A549 (cell line): ENCODE data around the gene SNAPC5. TPM values are rescaled to one million over a fixed set of nuclear protein-coding genes. Genes with fewer than 3 reads are reported as not detected.

Source experiments
- ATAC-seq, 2 experiments: fragments of 200-7000 bp in 1 of 2; fragments of >200 bp in 1 of 2; cut with Nextera tagmentation in 1 of 2; cut with Tn5 transposase in 1 of 2; 3 replicates each; pipeline versions ENCODE4 v1.8.0 to v1.9.1; 2018 to 2020; ENCODE audit warnings: mild to moderate bottlenecking in 1 of 2, moderate library complexity in 1 of 2
- CTCF ChIA-PET: fragments of 300-600 bp; sonication (Branson Sonifier 250); formaldehyde crosslinking; extraction: SDS; loops from one replicate; lab custom pipeline; 2021; ENCODE audit warnings: antibody characterized with exemption, inconsistent platforms; lab: Yijun Ruan, JAX
- POLR2A ChIA-PET: fragments of 350-600 bp; formaldehyde crosslinking; extraction: SDS; loops from one replicate; lab custom pipeline; 2021; ENCODE audit warnings: antibody characterized with exemption, inconsistent platforms; lab: Yijun Ruan, JAX
- DNase-seq, 2 experiments: peaks; one replicate each; pipeline versions ENCODE4 v3.0.0 to v3.0.0-alpha.2; 2011 to 2016; ENCODE audit warnings: low read depth in 1 of 2, low spot score in 1 of 2
- FAIRE-seq: peaks from 2 replicates; lab custom pipeline; 2011; peaks lifted over from hg19 to GRCh38; lab: Jason Lieb, UNC
- H3K27ac ChIP-seq, 2 experiments: fragments of >200 bp; sonication (Bioruptor Twin); formaldehyde crosslinking; 3 replicates each; pipeline ENCODE4 v1.5.1; 2016 to 2017
- H3K4me1 ChIP-seq: fragments of >200 bp; sonication (Bioruptor Twin); formaldehyde crosslinking; 3 replicates; pipeline ENCODE4 v1.6.1; 2016
- H3K4me2 ChIP-seq: fragments of >200 bp; sonication (Bioruptor Twin); formaldehyde crosslinking; 3 replicates; pipeline ENCODE4 v1.6.1; 2016
- H3K4me3 ChIP-seq: fragments of >200 bp; sonication (Bioruptor Twin); formaldehyde crosslinking; 3 replicates; pipeline ENCODE4 v1.5.1; 2016
- H3K9me3 ChIP-seq: fragments of >200 bp; sonication (Bioruptor Twin); formaldehyde crosslinking; 3 replicates; pipeline ENCODE4 v1.6.1; 2016
- BHLHE40 ChIP-seq: IDR thresholded peaks from 2 replicates; pipeline ENCODE4 v1.6.1; 2012; ENCODE audit warnings: low read depth, low read length, inconsistent platforms
- CBX2 ChIP-seq: fragments of 200-600 bp; sonication (generic); IDR thresholded peaks from 2 replicates; pipeline ENCODE4 v1.6.1; 2016; ENCODE audit warnings: low read depth, mild to moderate bottlenecking, borderline replicate concordance
- CBX8 ChIP-seq: fragments of 200-600 bp; sonication (generic); IDR thresholded peaks from 2 replicates; pipeline ENCODE4 v1.6.1; 2016
- CEBPB ChIP-seq, 2 experiments: fragments of >200 bp in 1 of 2; sonication (Bioruptor Twin) in 1 of 2; formaldehyde crosslinking in 1 of 2; IDR thresholded peaks; 2 replicates each; pipeline ENCODE4 v1.6.1; 2012 to 2016
- CTCF ChIP-seq: fragments of >200 bp; sonication (Bioruptor Twin); formaldehyde crosslinking; IDR thresholded peaks from 3 replicates; pipeline ENCODE4 v1.5.1; 2016
- EHF ChIP-seq: fragments of 250-450 bp; sonication (Bioruptor Pico); IDR thresholded peaks from 2 replicates; pipeline ENCODE4 v1.5.0; 2020; ENCODE audit warnings: mild to moderate bottlenecking
- EHMT2 ChIP-seq: fragments of 200-600 bp; sonication (generic); IDR thresholded peaks from 2 replicates; pipeline ENCODE4 v1.6.1; 2016; ENCODE audit warnings: antibody characterized with exemption, low read depth, mild to moderate bottlenecking, moderate library complexity
- ELK1 ChIP-seq: fragments of 150-350 bp; IDR thresholded peaks from 2 replicates; pipeline ENCODE4 v1.6.1; 2014; ENCODE audit warnings: low read depth, mild to moderate bottlenecking, low read length
- FOSL2 ChIP-seq, 2 experiments: fragments of 450-650 bp in 1 of 2; fragments of >200 bp in 1 of 2; sonication (Bioruptor Twin) in 1 of 2; formaldehyde crosslinking; IDR thresholded peaks; 2 replicates each; pipeline versions ENCODE4 v1.5.0 to v1.6.1; 2016 to 2020; ENCODE audit warnings: mild to moderate bottlenecking in 1 of 2, moderate library complexity in 1 of 2
- GATA3 ChIP-seq: IDR thresholded peaks from 2 replicates; pipeline ENCODE4 v1.6.1; 2012; ENCODE audit warnings: borderline replicate concordance
- HOXA7 ChIP-seq: fragments of 250-450 bp; sonication (Bioruptor Pico); IDR thresholded peaks from 2 replicates; pipeline ENCODE4 v1.5.0; 2020; ENCODE audit warnings: mild to moderate bottlenecking, moderate library complexity
- MAFK ChIP-seq: fragments of 450-650 bp; IDR thresholded peaks from 2 replicates; pipeline ENCODE4 v1.6.1; 2014; ENCODE audit not compliant: partially characterized antibody
- POLR2AphosphoS2 ChIP-seq: conservative IDR thresholded peaks from 2 replicates; pipeline ENCODE4 v1.6.1; 2012; ENCODE audit warnings: low read length, improper control_type of control experiment, inconsistent platforms
- WGBS: methylation state at CpG from one replicate; pipeline ENCODE4 v1.1.6; 2017; ENCODE audit errors: missing lambda C conversion rate; 5-methylcytosine and 5-hydroxymethylcytosine counted together
- polyA plus RNA-seq, 4 experiments: library from polyadenylated mRNA; depleted of rRNA in 3 of 4; stranded (reverse); fragments of >200 nt; fragmentation: RNase III in 1 of 4; extraction: RNeasy Plus Mini Kit Qiagen cat#74134 plus additional on column Dnase treatment in 1 of 4; gene quantifications; 2 replicates in 3 of 4; 3 replicates in 1 of 4; pipeline ENCODE4 v1.2.3, GENCODE V29; 2011 to 2017
- TF ChIP-seq, protein P1 (sequence below): fragments of >200 bp; sonication (Bioruptor Twin); formaldehyde crosslinking; IDR thresholded peaks from 2 replicates; pipeline ENCODE4 v1.6.1; 2016
- TF ChIP-seq, protein P2 (sequence below): fragments of 200-600 bp; sonication (generic); IDR thresholded peaks from 2 replicates; pipeline ENCODE4 v1.6.1; 2016; ENCODE audit warnings: antibody characterized with exemption, mild to moderate bottlenecking, moderate library complexity
- TF ChIP-seq, protein P3 (sequence below): fragments of >200 bp; sonication (Bioruptor Twin); formaldehyde crosslinking; IDR thresholded peaks from 3 replicates; pipeline ENCODE4 v1.6.1; 2016

Gene SNAPC5
- polyA plus RNA-seq, 2 of the 4 experiments (the other 2 are of a cell fraction) = 80.9 to 84.9 TPM

- no peak for DNase-seq
- peaks cover 17% of the 10 kb centered on the region; the same call in 2 of the 3 replicates for H3K4me1 ChIP-seq
- no peak for FAIRE-seq
- no peak for ATAC-seq
- no peak overlapping the region for H3K4me2 ChIP-seq
- no peak overlapping the region for H3K4me3 ChIP-seq
- 77% methylated on average over 2 of the region's 2 CpGs for WGBS
- no peak overlapping the region for H3K27ac ChIP-seq
- ChIA-PET CTCF (interaction anchor here (1.0 to 1.4 kb wide), 2 partner anchors 12 to 44 kb away, joined by 3 to 4 read pairs; partner anchors contain the start of gene SNAPC5), POLR2A (no interaction called here)
- no peaks in the 10 kb centered on the region for H3K9me3 ChIP-seq
- TF ChIP-seq FOSL2 (IDR thresholded peaks at IDR 0.05) (no peak), FOSL2 (CRISPR knock-in tag; IDR thresholded peaks at IDR 0.05) (peak; percentile 71), HOXA7 (CRISPR knock-in tag) (no peak), EHF (CRISPR knock-in tag) (no peak), EHMT2 (no peak), CEBPB (IDR thresholded peaks at IDR 0.05) (peak in 1 of 2 experiments; percentile 48; a peak in 1 of 4 replicates)
- TF ChIP-seq, protein P1, sequence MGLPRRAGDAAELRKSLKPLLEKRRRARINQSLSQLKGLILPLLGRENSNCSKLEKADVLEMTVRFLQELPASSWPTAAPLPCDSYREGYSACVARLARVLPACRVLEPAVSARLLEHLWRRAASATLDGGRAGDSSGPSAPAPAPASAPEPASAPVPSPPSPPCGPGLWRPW = no peak
These were observed 43.4 kb downstream of the SNAPC5 start for GRCh38 chr15:66454143-66454542.

- no peak for DNase-seq
- peak in 1 of 2 experiments; percentile 32; a peak in 1 of 6 replicates for ATAC-seq
- H3K4me2 ChIP-seq = no peak overlapping the region
- no peak for TF ChIP-seq CBX8
- TF ChIP-seq ELK1 = no peak
- TF ChIP-seq MAFK = no peak
- TF ChIP-seq POLR2AphosphoS2 = no peak
- TF ChIP-seq GATA3 = no peak
- TF ChIP-seq BHLHE40 = no peak
- TF ChIP-seq, protein P2, sequence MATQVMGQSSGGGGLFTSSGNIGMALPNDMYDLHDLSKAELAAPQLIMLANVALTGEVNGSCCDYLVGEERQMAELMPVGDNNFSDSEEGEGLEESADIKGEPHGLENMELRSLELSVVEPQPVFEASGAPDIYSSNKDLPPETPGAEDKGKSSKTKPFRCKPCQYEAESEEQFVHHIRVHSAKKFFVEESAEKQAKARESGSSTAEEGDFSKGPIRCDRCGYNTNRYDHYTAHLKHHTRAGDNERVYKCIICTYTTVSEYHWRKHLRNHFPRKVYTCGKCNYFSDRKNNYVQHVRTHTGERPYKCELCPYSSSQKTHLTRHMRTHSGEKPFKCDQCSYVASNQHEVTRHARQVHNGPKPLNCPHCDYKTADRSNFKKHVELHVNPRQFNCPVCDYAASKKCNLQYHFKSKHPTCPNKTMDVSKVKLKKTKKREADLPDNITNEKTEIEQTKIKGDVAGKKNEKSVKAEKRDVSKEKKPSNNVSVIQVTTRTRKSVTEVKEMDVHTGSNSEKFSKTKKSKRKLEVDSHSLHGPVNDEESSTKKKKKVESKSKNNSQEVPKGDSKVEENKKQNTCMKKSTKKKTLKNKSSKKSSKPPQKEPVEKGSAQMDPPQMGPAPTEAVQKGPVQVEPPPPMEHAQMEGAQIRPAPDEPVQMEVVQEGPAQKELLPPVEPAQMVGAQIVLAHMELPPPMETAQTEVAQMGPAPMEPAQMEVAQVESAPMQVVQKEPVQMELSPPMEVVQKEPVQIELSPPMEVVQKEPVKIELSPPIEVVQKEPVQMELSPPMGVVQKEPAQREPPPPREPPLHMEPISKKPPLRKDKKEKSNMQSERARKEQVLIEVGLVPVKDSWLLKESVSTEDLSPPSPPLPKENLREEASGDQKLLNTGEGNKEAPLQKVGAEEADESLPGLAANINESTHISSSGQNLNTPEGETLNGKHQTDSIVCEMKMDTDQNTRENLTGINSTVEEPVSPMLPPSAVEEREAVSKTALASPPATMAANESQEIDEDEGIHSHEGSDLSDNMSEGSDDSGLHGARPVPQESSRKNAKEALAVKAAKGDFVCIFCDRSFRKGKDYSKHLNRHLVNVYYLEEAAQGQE = no peak
- no peak overlapping the region for H3K4me3 ChIP-seq
- no peak overlapping the region for H3K27ac ChIP-seq
- POLR2A ChIA-PET = no interaction called here
- peaks cover 17% of the 10 kb centered on the region; the same call in 2 of the 3 replicates for H3K4me1 ChIP-seq
- CTCF ChIA-PET = interaction anchor here (1.4 kb wide), 1 partner anchor 45 kb away, joined by 4 read pairs; the partner anchor contains the start of gene SNAPC5
- H3K9me3 ChIP-seq = no peaks in the 10 kb centered on the region
- no peak for FAIRE-seq
- WGBS = 91% methylated on average over 1 of the region's 1 CpG
These were observed 44.5 kb downstream of the SNAPC5 start for GRCh38 chr15:66452971-66453580.

DNA sequence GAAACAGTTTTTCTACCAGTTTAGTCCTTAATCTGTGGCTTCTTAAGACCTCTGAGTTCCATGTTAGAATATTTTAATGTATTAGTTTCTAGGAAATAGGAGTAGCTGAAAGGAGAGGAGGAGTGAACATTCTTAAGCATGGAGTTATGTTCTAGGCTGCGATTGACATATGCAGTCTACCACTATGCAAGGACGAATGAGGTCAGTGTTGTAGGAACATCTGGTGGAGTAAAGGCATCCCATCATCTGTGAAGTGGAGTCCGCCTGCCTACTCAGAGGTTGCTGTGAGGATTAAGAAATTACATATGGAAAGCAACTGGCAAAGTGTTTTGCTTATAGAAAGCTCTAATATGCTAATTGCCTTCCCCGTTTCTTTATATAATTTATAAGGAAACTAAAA lies 45.1 kb downstream of the SNAPC5 start:
- ATAC-seq (no peak), DNase-seq (no peak), FAIRE-seq (no peak)
- Histone ChIP-seq H3K4me2 (no peak overlapping the region), H3K4me3 (no peak overlapping the region), H3K9me3 (no peaks in the 10 kb centered on the region), H3K4me1 (peaks cover 17% of the 10 kb centered on the region; the same call in 2 of the 3 replicates), H3K27ac (no peak overlapping the region)
- WGBS = 94% methylated on average over 4 of the region's 4 CpGs
- TF ChIP-seq CTCF = no peak
- TF ChIP-seq CBX2 = no peak
- TF ChIP-seq EHF (CRISPR knock-in tag) = no peak
- TF ChIP-seq, protein P3, sequence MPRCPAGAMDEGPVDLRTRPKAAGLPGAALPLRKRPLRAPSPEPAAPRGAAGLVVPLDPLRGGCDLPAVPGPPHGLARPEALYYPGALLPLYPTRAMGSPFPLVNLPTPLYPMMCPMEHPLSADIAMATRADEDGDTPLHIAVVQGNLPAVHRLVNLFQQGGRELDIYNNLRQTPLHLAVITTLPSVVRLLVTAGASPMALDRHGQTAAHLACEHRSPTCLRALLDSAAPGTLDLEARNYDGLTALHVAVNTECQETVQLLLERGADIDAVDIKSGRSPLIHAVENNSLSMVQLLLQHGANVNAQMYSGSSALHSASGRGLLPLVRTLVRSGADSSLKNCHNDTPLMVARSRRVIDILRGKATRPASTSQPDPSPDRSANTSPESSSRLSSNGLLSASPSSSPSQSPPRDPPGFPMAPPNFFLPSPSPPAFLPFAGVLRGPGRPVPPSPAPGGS = no peak
- ChIA-PET CTCF (no interaction called here), POLR2A (no interaction called here)
